ENCODE results near the gene ENOX2. TPM values are rescaled to one million over a fixed set of nuclear protein-coding genes. Genes with fewer than 3 reads are reported as not detected.

The ENOX2 gene
- total RNA-seq, 1 donor from 2014 or later = 16.2 TPM

- Mint-ChIP-seq H3K27ac (no peak overlapping the region), H3K4me1 (no peaks in the 10 kb centered on the region), H3K9me3 (no peaks in the 10 kb centered on the region), H3K27me3 (no peaks in the 10 kb centered on the region), H3K4me3 (no peak overlapping the region), H3K36me3 (ENCODE audit: low read depth) (peaks cover 67% of the 10 kb centered on the region)
- ATAC-seq (ENCODE audit: low read depth) (no peak), DNase-seq (no peak)
- ChIA-PET POLR2A (no interaction called here), CTCF (no interaction called here)
- intact Hi-C loops (cut with micrococcal nuclease) = no loop called here
- no peak for TF ChIP-seq CTCF (IDR thresholded peaks at IDR 0.05)
Measured at GRCh38 chrX:130665263-130665662, 237.7 kb downstream of the ENOX2 start.

GRCh38 chrX:130658310-130658709 is 244.7 kb downstream of the ENOX2 start:
- Mint-ChIP-seq H3K27ac (no peak overlapping the region), H3K4me3 (no peak overlapping the region), H3K27me3 (no peaks in the 10 kb centered on the region), H3K9me3 (no peaks in the 10 kb centered on the region), H3K4me1 (no peaks in the 10 kb centered on the region), H3K36me3 (ENCODE audit: low read depth) (peaks cover 35% of the 10 kb centered on the region)
- POLR2A ChIA-PET = no interaction called here
- intact Hi-C loops (cut with micrococcal nuclease) = no loop called here
- no peak for TF ChIP-seq CTCF (IDR thresholded peaks at IDR 0.05)
- ATAC-seq (ENCODE audit: low read depth) (no peak), DNase-seq (no peak)
- CTCF ChIA-PET = no interaction called here

- peaks cover 23% of the 10 kb centered on the region for H3K36me3 Mint-ChIP-seq (ENCODE audit: low read depth)
Measured at GRCh38 chrX:130654409-130654950, 248.5 kb downstream of the ENOX2 start.

DNA sequence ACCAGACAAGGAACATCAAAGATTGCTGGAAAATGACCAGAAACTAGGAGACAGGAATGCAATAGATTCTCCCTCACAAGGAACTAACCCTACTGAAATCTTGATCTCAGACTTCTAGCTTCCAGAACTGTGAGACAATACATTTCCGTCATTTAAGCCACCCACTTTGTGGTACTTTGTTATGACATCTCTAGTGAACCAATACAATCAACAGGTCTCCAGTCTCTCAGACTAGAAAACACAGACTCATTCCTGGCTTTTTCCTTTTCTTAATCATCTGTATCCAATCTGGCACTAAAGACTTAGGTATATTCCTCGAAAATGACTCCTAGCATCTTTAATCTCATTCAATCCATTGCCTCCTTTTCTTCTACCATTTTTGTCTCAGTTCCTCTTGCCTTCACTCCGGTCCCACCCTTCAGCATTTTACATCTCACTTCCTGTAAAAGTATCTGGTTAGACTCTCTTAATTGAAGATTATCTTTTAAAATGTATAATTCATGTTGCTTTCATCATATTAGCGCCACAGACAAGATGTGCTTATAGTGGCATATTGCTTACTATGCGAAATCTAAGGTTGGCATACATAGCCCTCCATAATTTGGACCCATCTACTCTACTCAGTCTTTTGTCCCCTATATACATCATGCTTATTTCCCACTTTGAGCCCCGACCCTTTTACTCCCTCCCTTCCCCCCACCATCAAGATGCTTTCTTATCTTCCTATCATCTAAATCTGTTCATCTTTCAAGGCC is 250.0 kb downstream of the ENOX2 start:
- no peaks in the 10 kb centered on the region for H3K4me1 Mint-ChIP-seq
- no peak overlapping the region for H3K27ac Mint-ChIP-seq
- ChIA-PET CTCF (no interaction called here), POLR2A (no interaction called here)
- H3K27me3 Mint-ChIP-seq = no peaks in the 10 kb centered on the region
- peaks cover 21% of the 10 kb centered on the region for H3K36me3 Mint-ChIP-seq (ENCODE audit: low read depth)
- DNase-seq = no peak
- no peak overlapping the region for H3K4me3 Mint-ChIP-seq
- no peak for ATAC-seq (ENCODE audit: low read depth)
- intact Hi-C loops (cut with micrococcal nuclease) = no loop called here
- no peak for TF ChIP-seq CTCF (IDR thresholded peaks at IDR 0.05)
- H3K9me3 Mint-ChIP-seq = no peaks in the 10 kb centered on the region

More at GRCh38 chrX:130654409-130654950, 248.5 kb downstream of the ENOX2 start:
- Mint-ChIP-seq H3K27me3 (no peaks in the 10 kb centered on the region), H3K4me1 (no peaks in the 10 kb centered on the region), H3K4me3 (no peak overlapping the region), H3K9me3 (no peaks in the 10 kb centered on the region), H3K27ac (no peak overlapping the region)
- ATAC-seq (ENCODE audit: low read depth) = no peak
- no peak for TF ChIP-seq CTCF (IDR thresholded peaks at IDR 0.05)
- ChIA-PET CTCF (no interaction called here), POLR2A (no interaction called here)
- DNase-seq = no peak
- intact Hi-C loops (cut with micrococcal nuclease) = no loop called here

DNA sequence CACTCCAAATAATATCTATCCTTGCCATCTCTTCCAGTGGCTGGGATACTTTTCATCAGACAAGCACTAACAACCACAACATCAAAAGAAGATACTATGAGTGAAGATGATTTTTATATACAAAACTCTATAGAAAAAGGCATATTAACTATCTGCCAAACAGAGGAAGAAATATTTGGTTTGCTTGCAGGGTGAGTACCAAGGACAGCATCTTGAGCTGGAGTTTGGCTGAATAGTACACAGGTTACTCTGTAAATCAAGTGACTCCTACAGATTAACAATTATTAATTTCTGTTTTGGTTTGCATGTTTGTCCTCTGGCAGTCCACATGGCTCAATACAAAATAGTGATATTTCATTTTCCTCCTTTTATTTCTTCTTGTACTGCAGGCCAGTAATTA is 253.3 kb downstream of the ENOX2 start:
- POLR2A ChIA-PET = no interaction called here
- Mint-ChIP-seq H3K4me1 (no peaks in the 10 kb centered on the region), H3K27ac (no peak overlapping the region), H3K36me3 (ENCODE audit: low read depth) (peaks cover 15% of the 10 kb centered on the region), H3K4me3 (no peak overlapping the region), H3K9me3 (no peaks in the 10 kb centered on the region), H3K27me3 (no peaks in the 10 kb centered on the region)
- CTCF ChIA-PET = no interaction called here
- ATAC-seq (ENCODE audit: low read depth) (no peak), DNase-seq (no peak)
- intact Hi-C loops (cut with micrococcal nuclease) = no loop called here
- no peak for TF ChIP-seq CTCF (IDR thresholded peaks at IDR 0.05)
